ENCODE data around the gene PRKCG. TPM values are rescaled to one million over a fixed set of nuclear protein-coding genes. Genes with fewer than 3 reads are reported as not detected.

The PRKCG gene
- total RNA-seq, 1 experiment from 2014 or later = 2.8 TPM

DNA sequence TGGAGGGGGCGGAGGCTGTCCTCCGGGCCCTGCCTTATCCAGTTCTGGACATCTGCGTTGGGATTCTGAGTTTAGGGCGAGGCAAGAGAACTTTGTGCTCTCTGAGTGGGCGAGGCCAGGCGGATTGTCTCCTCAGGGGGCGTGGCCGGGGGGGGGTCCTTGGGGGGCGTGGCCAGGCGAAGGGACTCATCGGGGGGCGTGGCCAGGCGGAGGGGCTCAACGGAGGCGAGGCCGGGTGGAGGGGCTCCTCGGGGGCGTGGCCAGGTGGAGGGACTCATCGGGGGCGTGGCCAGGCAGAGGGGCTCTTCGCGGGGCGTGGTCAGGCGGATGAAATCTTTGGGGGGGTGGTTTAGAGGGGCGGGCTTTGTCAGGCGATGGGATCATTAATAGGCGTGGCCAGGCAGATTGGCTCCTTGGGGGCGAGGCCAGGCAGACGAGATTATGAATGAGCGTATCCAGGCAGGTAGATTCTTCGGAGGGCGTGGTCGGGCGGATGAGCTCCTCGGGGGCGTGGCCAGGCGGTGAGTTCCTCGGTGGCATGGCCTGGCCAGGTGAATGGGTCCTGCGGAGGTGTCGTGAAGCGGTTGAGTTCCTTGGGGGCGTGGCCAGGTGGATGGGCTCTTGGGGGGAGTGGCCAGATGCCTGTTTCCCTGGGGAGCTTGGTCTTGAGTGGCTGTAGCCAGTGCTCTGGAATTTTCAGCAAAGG is 16.8 kb downstream of the PRKCG start:
- H3K9me3 ChIP-seq (ENCODE audit: control insufficient read depth in 1 of 2, insufficient read depth in 1 of 2, low read depth in 1 of 2, low read length in 2 of 2) = no peaks in the 10 kb centered on the region
- intact Hi-C loops (cut with micrococcal nuclease) = loop anchor here (5.0 kb wide), 1 partner anchor 84 kb away; no protein-coding TSS in a partner anchor
- no TSS peak for BruUV-seq (replicated peaks)
- H3K27me3 ChIP-seq (ENCODE audit: insufficient read depth, low read length) = no peaks in the 10 kb centered on the region
- ChIA-PET POLR2A (interaction anchor here (0.7 to 1.2 kb wide), 4 partner anchors 9 to 46 kb away, joined by 3 to 5 read pairs (median 4); partner anchors contain the start of gene MYADM), RAD21 (ENCODE audit: low non-redundant PET in 1 of 2, low total read pairs in 2 of 2, uncharacterized antibody in 2 of 2, unreplicated experiment in 2 of 2) (no interaction called here), CTCF (interaction anchor here (0.7 to 1.2 kb wide), 4 partner anchors 13 to 131 kb away, joined by 3 to 5 read pairs (median 4); no protein-coding TSS in a partner anchor)
- H2AFZ ChIP-seq (ENCODE audit: low read depth, low read length, poor library complexity, severe bottlenecking) = peak overlapping the region; percentile 16
- peak; percentile 30; the same call in 1 of the 2 replicates for TF ChIP-seq SP1 (IDR thresholded peaks at IDR 0.05; ENCODE audit: low read depth)
- TF ChIP-seq, protein P1, sequence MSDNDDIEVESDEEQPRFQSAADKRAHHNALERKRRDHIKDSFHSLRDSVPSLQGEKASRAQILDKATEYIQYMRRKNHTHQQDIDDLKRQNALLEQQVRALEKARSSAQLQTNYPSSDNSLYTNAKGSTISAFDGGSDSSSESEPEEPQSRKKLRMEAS (IDR thresholded peaks at IDR 0.05) = no peak
- peak; percentile 77 for DNase-seq (ENCODE audit: low read depth, low spot score)
- no peaks in the 10 kb centered on the region for H3K36me3 ChIP-seq (ENCODE audit: control insufficient read depth in 1 of 2, insufficient read depth in 2 of 2, low read length in 2 of 2)
- no peak overlapping the region; the same call in 1 of the 2 replicates for H3K9ac ChIP-seq (ENCODE audit: low read length)
- peaks cover 9 to 24% of the 10 kb centered on the region in 2 experiments; a peak in 3 of 4 replicates for H3K4me1 ChIP-seq (ENCODE audit: control insufficient read depth in 1 of 2, insufficient read depth in 2 of 2, low read length in 2 of 2)
- peak; percentile 93 for ATAC-seq
- H3K4me2 ChIP-seq (ENCODE audit: low read length) = peak overlapping the region; percentile 60
- H3K4me3 ChIP-seq (replicated peaks in 1 of 2; ENCODE audit: low read depth in 1 of 2, low read length in 2 of 2) = 0 out of 4 replicates have a peak overlapping the region, but pooled peaks of 1 of the 2 experiments have one; percentile 16
- no peaks in the 10 kb centered on the region for H4K20me1 ChIP-seq (ENCODE audit: insufficient read depth)
- no peak overlapping the region for H3K27ac ChIP-seq (ENCODE audit: low read depth, low read length)
- H3K9me2 ChIP-seq (ENCODE audit: insufficient read depth) = no peaks in the 10 kb centered on the region
- H3K79me2 ChIP-seq (ENCODE audit: insufficient read depth, low read length) = no peaks in the 10 kb centered on the region

DNA sequence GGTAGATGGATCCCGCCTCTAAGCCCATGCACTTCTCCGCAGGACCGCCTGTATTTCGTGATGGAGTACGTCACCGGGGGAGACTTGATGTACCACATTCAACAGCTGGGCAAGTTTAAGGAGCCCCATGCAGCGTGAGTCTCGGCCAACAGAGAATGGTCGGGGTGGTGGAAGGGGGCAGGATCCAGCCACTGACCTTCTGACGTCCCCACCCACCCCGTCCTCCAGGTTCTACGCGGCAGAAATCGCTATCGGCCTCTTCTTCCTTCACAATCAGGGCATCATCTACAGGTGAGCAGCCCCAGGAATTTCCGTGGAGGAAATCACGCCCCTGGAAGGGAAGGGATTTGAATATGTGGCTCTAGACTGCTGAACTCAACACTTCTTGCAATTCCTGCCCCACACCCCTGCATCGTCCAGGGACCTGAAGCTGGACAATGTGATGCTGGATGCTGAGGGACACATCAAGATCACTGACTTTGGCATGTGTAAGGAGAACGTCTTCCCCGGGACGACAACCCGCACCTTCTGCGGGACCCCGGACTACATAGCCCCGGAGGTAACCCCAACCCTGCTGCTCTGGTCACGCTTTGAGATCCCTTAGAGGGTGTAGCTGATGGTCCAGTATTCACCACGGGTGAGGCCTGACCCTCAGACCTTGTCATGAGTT is 18.3 kb downstream of the PRKCG start:
- Histone ChIP-seq H3K4me3 (replicated peaks in 1 of 2; ENCODE audit: low read depth in 1 of 2, low read length in 2 of 2) (no peak overlapping the region), H3K27me3 (ENCODE audit: insufficient read depth, low read length) (peaks cover 9% of the 10 kb centered on the region; the same call in 1 of the 2 replicates), H4K20me1 (ENCODE audit: insufficient read depth) (no peaks in the 10 kb centered on the region), H3K4me2 (ENCODE audit: low read length) (no peak overlapping the region), H3K9me3 (ENCODE audit: control insufficient read depth in 1 of 2, insufficient read depth in 1 of 2, low read depth in 1 of 2, low read length in 2 of 2) (no peaks in the 10 kb centered on the region), H3K4me1 (ENCODE audit: control insufficient read depth in 1 of 2, insufficient read depth in 2 of 2, low read length in 2 of 2) (peaks cover 9 to 22% of the 10 kb centered on the region in 2 experiments; a peak in 3 of 4 replicates), H3K9ac (ENCODE audit: low read length) (no peak overlapping the region), H3K79me2 (ENCODE audit: insufficient read depth, low read length) (no peaks in the 10 kb centered on the region), H2AFZ (ENCODE audit: low read depth, low read length, poor library complexity, severe bottlenecking) (no peak overlapping the region), H3K27ac (ENCODE audit: low read depth, low read length) (no peak overlapping the region), H3K36me3 (ENCODE audit: control insufficient read depth in 1 of 2, insufficient read depth in 2 of 2, low read length in 2 of 2) (no peaks in the 10 kb centered on the region), H3K9me2 (ENCODE audit: insufficient read depth) (no peaks in the 10 kb centered on the region)
- ATAC-seq (no peak), DNase-seq (ENCODE audit: low read depth, low spot score) (no peak)
- RAD21 ChIA-PET (ENCODE audit: low non-redundant PET in 1 of 2, low total read pairs in 2 of 2, uncharacterized antibody in 2 of 2, unreplicated experiment in 2 of 2) = no interaction called here
- intact Hi-C loops (cut with micrococcal nuclease) = no loop called here
- BruUV-seq (replicated peaks) = no TSS peak
- POLR2A ChIA-PET = no interaction called here
- TF ChIP-seq, protein P2, sequence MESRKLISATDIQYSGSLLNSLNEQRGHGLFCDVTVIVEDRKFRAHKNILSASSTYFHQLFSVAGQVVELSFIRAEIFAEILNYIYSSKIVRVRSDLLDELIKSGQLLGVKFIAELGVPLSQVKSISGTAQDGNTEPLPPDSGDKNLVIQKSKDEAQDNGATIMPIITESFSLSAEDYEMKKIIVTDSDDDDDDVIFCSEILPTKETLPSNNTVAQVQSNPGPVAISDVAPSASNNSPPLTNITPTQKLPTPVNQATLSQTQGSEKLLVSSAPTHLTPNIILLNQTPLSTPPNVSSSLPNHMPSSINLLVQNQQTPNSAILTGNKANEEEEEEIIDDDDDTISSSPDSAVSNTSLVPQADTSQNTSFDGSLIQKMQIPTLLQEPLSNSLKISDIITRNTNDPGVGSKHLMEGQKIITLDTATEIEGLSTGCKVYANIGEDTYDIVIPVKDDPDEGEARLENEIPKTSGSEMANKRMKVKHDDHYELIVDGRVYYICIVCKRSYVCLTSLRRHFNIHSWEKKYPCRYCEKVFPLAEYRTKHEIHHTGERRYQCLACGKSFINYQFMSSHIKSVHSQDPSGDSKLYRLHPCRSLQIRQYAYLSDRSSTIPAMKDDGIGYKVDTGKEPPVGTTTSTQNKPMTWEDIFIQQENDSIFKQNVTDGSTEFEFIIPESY (IDR thresholded peaks at IDR 0.05; ENCODE audit: extremely low read depth, insufficient replicate concordance, low read length) = no peak
- TF ChIP-seq ELF1 (IDR thresholded peaks at IDR 0.05; ENCODE audit: borderline replicate concordance, low read depth) = no peak
- CTCF ChIA-PET = no interaction called here
